Hematopoietic multipotent progenitor cell treated with erythropoietin and hydrocortisone succinate and interleukin-3 and kit ligand, for 15 days (in vitro differentiated cells): ENCODE results near the gene EZH2.
A peak's percentile ranks its signal among the peaks of the same experiment; 100 is the strongest.

Source experiments
- DNase-seq: peaks from one replicate; pipeline ENCODE4 v3.0.0-alpha.2; 2015; ENCODE audit warnings: low spot score

The EZH2 gene

GRCh38 chr7:148884049-148884298, at the start of gene EZH2:
Gene EZH2, minus strand, starts transcription at chr7:148884291. Its CDS starts 36,993 bp downstream, at chr7:148847298.
- DNase-seq: no peak

DNA sequence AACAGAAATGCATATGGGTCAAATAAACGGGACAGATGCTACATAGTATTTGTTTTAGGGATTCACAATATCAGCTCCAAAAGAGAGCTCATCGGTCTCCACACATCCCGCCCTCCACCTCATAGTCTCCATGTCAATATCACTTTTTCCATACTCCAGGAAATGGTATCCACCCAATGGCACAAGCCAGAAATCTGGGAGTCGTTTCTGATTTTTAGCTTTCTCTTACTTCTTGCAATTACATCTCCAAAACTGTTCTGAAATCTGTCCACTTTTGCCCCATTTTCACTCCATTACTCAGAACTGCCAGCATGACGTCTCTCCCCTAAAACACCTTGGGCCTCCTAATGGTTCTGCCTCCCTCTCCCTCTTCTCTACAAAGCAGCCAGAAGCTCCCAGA, 47.4 kb upstream of the EZH2 start:
- no peak for DNase-seq

- DNase-seq: no peak
Measured at GRCh38 chr7:148930335-148930734, 46.2 kb upstream of the EZH2 start.

- no peak for DNase-seq
Measured at GRCh38 chr7:148929176-148929575, 45.1 kb upstream of the EZH2 start.

DNA sequence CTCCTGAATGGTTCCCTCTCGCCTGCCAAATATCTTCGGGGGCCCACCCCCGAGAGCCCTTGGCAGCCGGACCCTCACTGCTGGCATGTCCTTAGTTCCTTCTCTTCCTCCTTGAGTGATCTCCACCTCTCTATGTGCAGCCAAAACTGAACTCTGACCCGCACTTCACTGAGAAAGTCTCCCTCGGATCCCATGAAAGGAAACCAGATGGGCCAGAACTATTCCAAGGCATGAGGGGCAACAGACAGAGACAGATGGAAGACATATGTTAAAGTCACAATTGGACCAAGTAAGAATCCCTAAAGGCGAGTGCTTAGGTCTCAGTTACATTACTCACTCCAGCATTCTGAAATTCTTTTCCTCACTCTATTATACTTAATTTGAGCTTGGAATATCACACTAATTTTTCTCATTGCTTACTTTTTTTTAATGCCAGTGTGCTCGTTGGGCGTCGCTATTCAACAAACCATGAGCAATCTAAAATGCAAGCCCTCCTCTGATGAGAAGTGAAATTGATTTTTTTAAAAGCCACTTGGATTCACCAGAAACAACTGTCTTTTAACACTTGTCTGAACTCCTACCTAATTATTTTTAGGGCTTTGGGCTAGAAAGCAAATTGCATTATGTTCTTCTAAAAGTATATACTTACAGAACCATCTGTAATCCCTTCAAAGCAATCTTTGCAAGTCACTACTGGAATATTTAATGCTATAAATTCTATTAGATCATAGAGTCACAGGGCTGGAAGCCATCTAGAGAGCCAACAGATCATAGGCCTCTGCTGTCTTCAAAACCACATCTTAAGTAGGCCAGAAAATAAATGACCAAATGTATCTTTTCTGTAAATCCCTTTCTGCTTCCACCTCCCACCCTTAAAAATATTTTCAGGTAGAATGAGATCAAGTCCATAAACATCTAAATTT, 43.3 kb upstream of the EZH2 start:
- no peak for DNase-seq

DNA sequence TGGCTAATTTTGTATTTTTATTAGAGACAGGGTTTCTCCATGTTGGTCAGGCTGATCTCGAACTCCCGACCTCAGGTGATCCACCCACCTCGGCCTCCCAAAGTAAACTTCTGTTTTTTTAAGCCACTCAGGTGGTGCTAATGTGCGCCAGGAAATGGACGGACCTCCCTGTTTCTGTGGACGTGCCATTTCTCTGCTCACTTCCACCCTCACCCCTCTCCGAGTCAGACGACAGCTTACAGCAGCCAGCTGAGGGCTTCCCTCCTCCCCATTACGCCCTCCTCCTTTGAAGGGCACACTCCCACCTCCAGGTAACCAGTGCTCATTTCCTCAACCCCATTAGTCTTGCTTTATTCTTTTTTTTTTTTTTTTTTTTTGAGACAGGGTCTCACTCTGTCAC, 41.7 kb upstream of the EZH2 start:
- no peak for DNase-seq

DNA sequence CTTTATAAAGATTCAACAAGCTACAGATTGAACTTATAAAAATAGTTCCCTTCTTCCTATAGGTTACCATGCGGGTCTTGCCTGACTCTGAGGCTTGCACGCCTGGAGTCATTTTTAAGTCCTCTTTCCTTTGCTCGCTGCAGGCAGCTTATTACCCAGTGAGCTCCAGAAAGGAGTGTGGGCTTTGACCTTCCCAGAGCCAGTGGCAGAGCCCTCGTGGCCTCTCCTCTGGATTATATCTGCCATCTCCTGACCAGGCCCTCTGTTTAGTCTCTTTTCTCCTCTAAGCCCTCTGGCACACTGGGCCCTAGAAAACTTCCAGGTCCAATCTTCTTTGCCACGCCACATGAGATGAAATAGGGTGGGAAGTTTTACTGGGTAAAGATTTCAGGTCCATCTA, 39.9 kb upstream of the EZH2 start:
- DNase-seq: no peak

DNA sequence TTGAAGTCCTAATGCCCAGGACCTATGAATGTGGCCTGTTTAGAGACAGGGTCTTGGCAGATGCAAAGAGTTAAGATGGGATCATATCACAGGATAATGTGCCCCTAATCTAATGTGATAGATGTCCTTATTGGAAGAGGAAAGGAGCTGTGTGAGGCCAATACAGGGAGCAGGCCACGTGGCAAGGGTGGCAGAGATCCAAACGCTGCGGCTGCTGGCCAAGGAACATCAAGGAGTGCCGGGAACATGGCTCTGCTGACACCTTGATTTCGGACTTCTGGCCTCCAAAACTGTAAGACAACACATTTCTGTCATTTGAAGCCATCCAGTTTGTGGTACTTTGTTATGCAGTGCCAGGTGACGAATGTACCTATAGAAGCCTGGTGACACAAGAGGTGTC, 37.7 kb upstream of the EZH2 start:
- no peak for DNase-seq

GRCh38 chr7:148921189-148921588, 37.1 kb upstream of the EZH2 start:
- DNase-seq: no peak

DNA sequence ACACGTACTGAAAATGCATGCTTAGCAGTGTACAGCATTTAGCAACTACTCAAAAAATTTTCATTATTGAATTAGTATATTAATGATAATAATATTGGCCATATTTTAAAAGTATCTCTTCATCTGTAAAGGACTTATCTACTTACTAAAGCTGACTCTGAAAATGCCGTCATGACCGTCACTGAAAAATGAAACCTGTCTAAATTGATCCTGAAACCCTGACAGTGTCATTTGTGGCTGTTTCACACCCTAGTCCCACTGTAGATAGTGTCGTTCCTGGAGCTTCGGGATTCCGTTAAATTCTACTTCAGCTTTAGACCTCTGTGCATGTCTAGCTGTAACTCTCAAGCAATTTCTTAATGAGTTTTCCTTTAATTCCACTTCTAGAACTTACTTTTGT, 35.8 kb upstream of the EZH2 start:
- no peak for DNase-seq

DNA sequence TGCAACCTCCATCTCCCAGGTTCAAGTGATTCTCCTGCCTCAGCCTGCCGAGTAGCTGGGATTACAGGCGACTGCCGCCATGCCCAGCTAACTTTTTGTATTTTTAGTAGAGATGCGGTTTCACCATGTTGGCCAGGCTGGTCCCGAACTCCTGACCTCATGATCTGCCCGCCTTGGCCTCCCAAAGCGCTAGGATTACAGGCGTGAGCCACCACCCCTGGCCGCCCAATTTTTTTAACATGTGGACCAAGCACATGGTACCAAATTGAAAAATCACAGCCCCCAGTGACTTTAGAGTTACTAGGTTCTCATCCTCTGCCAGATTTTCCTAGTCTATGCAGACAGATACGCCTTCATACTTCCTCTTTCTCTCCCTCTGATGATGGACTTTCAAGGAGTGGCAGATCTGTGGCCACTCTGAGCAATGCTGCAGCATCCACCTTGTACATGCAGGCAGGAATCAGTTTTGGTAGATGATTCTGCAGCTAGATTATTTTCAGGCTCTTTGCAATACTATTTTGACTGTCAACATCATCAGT, 34.0 kb upstream of the EZH2 start:
- DNase-seq: no peak

GRCh38 chr7:148916186-148916585, 32.1 kb upstream of the EZH2 start:
- DNase-seq: no peak

GRCh38 chr7:148915211-148915610, 31.1 kb upstream of the EZH2 start:
- DNase-seq: no peak

GRCh38 chr7:148914208-148914777, 30.2 kb upstream of the EZH2 start:
- DNase-seq: no peak

- no peak for DNase-seq
Measured at GRCh38 chr7:148912758-148913541, 28.9 kb upstream of the EZH2 start.

DNA sequence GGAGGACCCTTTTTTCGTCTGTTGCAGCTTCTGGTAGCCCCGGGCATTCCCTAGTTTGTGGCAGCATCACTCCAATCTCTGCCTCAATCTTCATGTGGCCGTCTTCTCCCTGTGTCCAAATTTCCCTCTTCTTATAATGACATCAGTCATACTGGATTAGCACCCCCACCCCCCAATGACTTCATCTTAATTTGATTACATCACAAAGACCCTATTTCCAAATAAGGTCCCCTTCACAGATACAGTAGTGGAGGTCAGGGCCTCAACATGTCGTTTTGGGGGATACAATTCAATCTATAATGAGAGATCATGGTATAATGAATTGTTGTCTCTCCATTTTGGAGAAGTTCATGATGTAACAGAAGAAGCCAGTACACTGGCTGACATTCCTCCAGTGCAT, 28.1 kb upstream of the EZH2 start:
- no peak for DNase-seq

- DNase-seq: no peak
Measured at GRCh38 chr7:148911626-148912025, 27.5 kb upstream of the EZH2 start.

DNA sequence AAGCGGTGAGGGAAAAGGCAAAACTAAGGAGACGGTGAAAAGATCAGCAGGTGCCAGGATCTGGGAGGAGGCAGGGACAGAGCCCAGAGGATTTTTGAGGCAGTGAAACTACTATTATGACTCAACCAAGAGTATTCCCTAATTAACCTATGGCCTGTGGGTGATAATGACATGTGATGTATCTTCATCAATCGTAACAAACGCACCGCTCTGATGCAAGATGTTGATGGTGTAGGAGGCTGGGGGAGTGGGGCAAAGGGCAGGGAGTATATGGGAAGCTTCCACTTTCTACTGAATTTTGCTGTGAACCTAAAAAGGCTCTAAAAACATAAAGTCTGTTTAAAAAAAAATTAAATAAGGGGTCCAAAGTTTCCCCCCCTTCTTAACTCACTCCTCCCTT, 25.5 kb upstream of the EZH2 start:
- DNase-seq: no peak

- DNase-seq: no peak
Measured at GRCh38 chr7:148906707-148907498, 22.8 kb upstream of the EZH2 start.

DNA sequence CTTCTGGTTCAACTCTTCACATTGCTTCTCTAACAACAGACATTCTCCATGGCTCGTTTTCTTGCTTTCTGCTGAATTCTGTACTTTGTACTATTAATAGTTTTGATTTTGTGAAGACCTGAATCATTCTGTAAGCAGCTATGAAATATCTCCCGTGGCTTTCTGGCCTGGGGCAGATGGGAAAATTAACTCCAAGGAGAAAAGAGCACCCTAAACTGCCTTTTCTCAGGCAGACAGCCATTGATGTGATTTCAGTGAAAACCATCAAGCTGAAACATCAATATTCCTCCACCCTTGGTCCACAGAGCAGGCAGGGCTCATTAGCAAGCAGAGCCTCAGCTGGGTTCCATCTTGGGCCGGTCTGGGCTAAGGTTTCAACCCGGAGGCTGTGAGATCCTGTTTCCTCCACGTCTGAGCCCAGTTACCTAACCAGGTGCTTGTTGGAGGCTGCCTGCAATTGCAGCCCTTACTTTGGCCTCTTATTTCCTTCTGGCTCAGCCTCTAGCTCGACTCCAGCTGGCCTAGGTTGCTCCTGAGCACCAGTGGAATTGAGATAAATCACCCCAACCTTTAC, 21.1 kb upstream of the EZH2 start:
- DNase-seq: no peak

DNA sequence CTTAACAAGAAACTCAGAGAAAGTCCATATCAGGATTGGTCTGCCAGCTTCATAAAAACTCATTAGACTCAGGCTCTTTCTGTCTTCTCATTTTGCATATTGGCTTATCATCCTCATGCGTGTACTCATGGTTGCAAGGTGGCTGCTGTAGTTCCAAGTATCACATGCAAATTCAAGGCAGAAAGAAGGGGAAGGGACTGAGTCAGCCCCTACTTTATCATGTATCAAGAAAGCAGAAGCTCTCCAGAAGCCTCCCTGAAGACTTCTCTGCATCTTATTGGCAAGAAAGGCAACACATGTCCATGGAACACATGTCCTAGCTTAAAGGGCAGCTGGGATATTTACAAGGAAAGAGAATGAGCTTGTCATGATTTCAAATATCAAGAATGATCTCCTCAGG, 19.4 kb upstream of the EZH2 start:
- peak; percentile 41 for DNase-seq

- DNase-seq: no peak
Measured at GRCh38 chr7:148901178-148901577, 17.1 kb upstream of the EZH2 start.
